Loucy (cell line): ENCODE results near the gene APOBEC3A.

Experiments
- H2AFZ ChIP-seq: fragments of 200-600 bp; sonication (generic); 2 replicates; pipeline ENCODE4 v1.6.0; 2016; ENCODE audit warnings: antibody characterized with exemption, mild to moderate bottlenecking, low read length, moderate library complexity
- H3F3A ChIP-seq: fragments of 200-600 bp; 2 replicates; pipeline ENCODE4 v1.6.0; 2016; ENCODE audit warnings: antibody characterized with exemption, low read depth, mild to moderate bottlenecking
- H3K27me3 ChIP-seq: fragments of 200-600 bp; sonication (generic); 2 replicates; pipeline ENCODE4 v1.6.1; 2014; ENCODE audit warnings: low read length, mild to moderate bottlenecking; ENCODE audit not compliant: insufficient read depth, poor library complexity, severe bottlenecking
- H3K36me3 ChIP-seq: fragments of 200-600 bp; sonication (generic); 2 replicates; pipeline ENCODE4 v1.6.1; 2016; ENCODE audit warnings: low read length; ENCODE audit not compliant: insufficient read depth
- H3K4me1 ChIP-seq: fragments of 200-600 bp; sonication (generic); 2 replicates; pipeline ENCODE4 v1.5.1; 2014; ENCODE audit warnings: low read length, mild to moderate bottlenecking; ENCODE audit not compliant: insufficient read depth, poor library complexity, severe bottlenecking
- H3K4me2 ChIP-seq: fragments of 200-600 bp; sonication (generic); 2 replicates; pipeline ENCODE4 v1.6.0; 2014; ENCODE audit warnings: antibody characterized with exemption, low read length, low read depth, mild to moderate bottlenecking; ENCODE audit not compliant: poor library complexity, severe bottlenecking
- H3K4me3 ChIP-seq: fragments of 200-600 bp; sonication (generic); 2 replicates; pipeline ENCODE4 v1.5.1; 2014; ENCODE audit warnings: low read length, mild to moderate bottlenecking, mixed read lengths; ENCODE audit not compliant: poor library complexity, severe bottlenecking
- H3K79me2 ChIP-seq: fragments of 200-600 bp; sonication (generic); 2 replicates; pipeline ENCODE4 v1.6.1; 2014; ENCODE audit warnings: low read length; ENCODE audit not compliant: insufficient read depth
- H3K9ac ChIP-seq: fragments of 200-600 bp; sonication (generic); 2 replicates; pipeline ENCODE4 v1.6.0; 2014; ENCODE audit warnings: mild to moderate bottlenecking, low read depth, low read length, moderate library complexity; ENCODE audit not compliant: poor library complexity, severe bottlenecking
- H3K9me2 ChIP-seq: fragments of 200-600 bp; sonication (generic); replicated peaks from 2 replicates; pipeline ENCODE4 v1.6.1; 2016; ENCODE audit warnings: low read depth, low read length, mixed read lengths
- H3K9me3 ChIP-seq: fragments of 200-600 bp; sonication (generic); 2 replicates; pipeline ENCODE4 v1.6.1; 2014; ENCODE audit warnings: mild to moderate bottlenecking, antibody characterized with exemption, low read length, low read depth; ENCODE audit not compliant: insufficient read depth
- H4K20me1 ChIP-seq: fragments of 200-600 bp; sonication (generic); 2 replicates; pipeline ENCODE4 v1.6.0; 2014; ENCODE audit warnings: antibody characterized with exemption, low read length, mild to moderate bottlenecking; ENCODE audit not compliant: insufficient read depth, poor library complexity, severe bottlenecking
- CTCF ChIP-seq: fragments of 200-600 bp; sonication (generic); conservative IDR thresholded peaks from 2 replicates; pipeline ENCODE4 v1.5.1; 2014; ENCODE audit warnings: mild to moderate bottlenecking, antibody characterized with exemption, low read length
- EZH2phosphoT487 ChIP-seq: fragments of 200-600 bp; IDR thresholded peaks from 2 replicates; pipeline ENCODE4 v1.6.1; 2018; ENCODE audit warnings: antibody characterized with exemption, mild to moderate bottlenecking, moderate library complexity, borderline replicate concordance

The APOBEC3A gene

DNA sequence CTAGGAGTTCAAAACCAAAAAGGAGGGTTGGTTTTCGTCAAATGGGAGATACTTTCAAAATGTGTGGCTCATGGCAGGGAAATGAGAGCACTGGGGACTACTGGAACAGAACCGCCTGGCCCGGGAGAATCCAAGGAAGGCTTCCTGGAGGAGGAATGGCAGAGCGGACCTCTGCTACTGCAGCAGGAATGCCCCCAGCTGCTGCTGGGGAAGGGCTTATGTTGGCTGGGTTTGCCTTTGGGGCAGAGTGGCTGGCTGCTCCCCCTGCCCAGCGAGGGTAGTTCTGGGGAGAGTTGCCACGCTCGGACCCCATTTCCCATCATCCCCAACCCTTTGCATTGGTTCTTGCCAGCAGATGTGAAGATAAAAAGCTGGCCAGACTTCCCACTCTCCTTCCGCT is 10.6 kb upstream of the APOBEC3A start:
- H4K20me1 ChIP-seq: no peaks in the 10 kb centered on the region

DNA sequence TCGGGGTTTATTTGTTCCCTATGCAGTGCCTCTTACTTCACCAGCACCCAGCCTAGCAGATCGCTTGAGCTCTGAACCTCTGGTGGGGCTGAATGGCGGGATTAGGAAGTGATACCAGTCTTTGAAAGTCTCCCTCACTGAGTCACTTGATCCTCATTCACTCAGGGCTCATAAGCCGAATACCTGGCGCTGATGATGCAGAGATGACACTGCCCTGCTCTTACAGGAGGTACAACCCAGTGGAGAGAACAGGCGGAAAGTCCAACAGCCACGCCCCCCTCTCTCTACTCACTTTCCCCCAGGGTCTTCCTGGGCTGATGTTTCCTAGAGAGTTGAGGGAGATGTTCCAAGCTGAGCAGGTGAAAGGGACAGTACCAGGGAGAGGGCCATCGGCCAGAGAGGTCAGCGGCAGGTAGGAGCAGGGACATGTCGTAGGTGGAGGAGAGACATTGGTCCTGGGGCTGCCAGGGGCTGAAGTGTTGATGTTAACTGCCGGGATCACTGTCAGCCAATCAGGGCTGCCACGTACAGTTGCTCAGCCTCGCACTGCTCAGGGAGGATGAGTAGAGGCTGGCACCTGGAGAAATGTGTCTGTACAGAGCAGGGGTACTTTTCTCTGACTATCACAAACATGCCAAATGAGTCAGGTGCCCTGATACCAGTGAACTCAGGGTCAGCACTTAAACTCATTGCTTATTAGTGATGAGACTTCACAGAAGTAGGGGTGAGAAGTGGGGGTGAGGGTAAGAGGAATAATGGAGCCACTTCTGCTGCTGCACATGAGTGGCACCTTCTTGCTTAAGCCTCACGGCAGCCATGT is 9.9 kb upstream of the APOBEC3A start:
- Histone ChIP-seq H3F3A (no peaks in the 10 kb centered on the region), H4K20me1 (no peaks in the 10 kb centered on the region), H3K4me1 (peaks cover 8% of the 10 kb centered on the region), H3K9ac (no peak overlapping the region), H3K36me3 (no peaks in the 10 kb centered on the region), H2AFZ (no peak overlapping the region), H3K79me2 (no peaks in the 10 kb centered on the region), H3K4me2 (no peak overlapping the region), H3K9me2 (no peaks in the 10 kb centered on the region), H3K27me3 (no peaks in the 10 kb centered on the region), H3K9me3 (no peaks in the 10 kb centered on the region), H3K4me3 (no peak overlapping the region)
- TF ChIP-seq EZH2phosphoT487 (no peak), CTCF (no peak)

More for the DNA sequence above, 10.6 kb upstream of the APOBEC3A start:
- Histone ChIP-seq H3K9me3 (no peaks in the 10 kb centered on the region), H3K9ac (no peak overlapping the region), H3K9me2 (no peaks in the 10 kb centered on the region), H3K27me3 (no peaks in the 10 kb centered on the region), H3K36me3 (no peaks in the 10 kb centered on the region), H2AFZ (no peak overlapping the region), H3K4me3 (no peak overlapping the region), H3K4me1 (peaks cover 8% of the 10 kb centered on the region), H3F3A (no peaks in the 10 kb centered on the region), H3K4me2 (no peak overlapping the region), H3K79me2 (no peaks in the 10 kb centered on the region)
- no peak for TF ChIP-seq EZH2phosphoT487
- TF ChIP-seq CTCF: no peak

- Histone ChIP-seq H3K9me3 (no peaks in the 10 kb centered on the region), H4K20me1 (no peaks in the 10 kb centered on the region), H3K4me3 (no peak overlapping the region), H3K27me3 (no peaks in the 10 kb centered on the region), H3K4me1 (peaks cover 5% of the 10 kb centered on the region), H3K36me3 (no peaks in the 10 kb centered on the region), H3K4me2 (no peak overlapping the region), H3K79me2 (no peaks in the 10 kb centered on the region), H3K9ac (no peak overlapping the region), H2AFZ (no peak overlapping the region), H3F3A (no peaks in the 10 kb centered on the region), H3K9me2 (no peaks in the 10 kb centered on the region)
- TF ChIP-seq CTCF: no peak
- TF ChIP-seq EZH2phosphoT487: no peak
Measured at GRCh38 chr22:38948181-38948940, 9.0 kb upstream of the APOBEC3A start.
